ENCODE data around the gene NCKAP5. TPM values are rescaled to one million over a fixed set of nuclear protein-coding genes. Genes with fewer than 3 reads are reported as not detected.

Gene NCKAP5
- total and polyA plus RNA-seq, 9 of the 15 experiments (the other 6 are each of a cell fraction or from before 2014, with no cell fraction given) = not detected

- no peak for TF ChIP-seq TFE3 (CRISPR knock-in tag; IDR thresholded peaks at IDR 0.05)
- no peak for TF ChIP-seq FOXA1 (IDR thresholded peaks at IDR 0.05; ENCODE audit: borderline replicate concordance)
- TF ChIP-seq SIRT6 (IDR thresholded peaks at IDR 0.05; ENCODE audit: low read depth, low read length) = no peak
- no peak for TF ChIP-seq KLF10 (CRISPR knock-in tag; IDR thresholded peaks at IDR 0.05)
- no peak for TF ChIP-seq USF2 (CRISPR knock-in tag; IDR thresholded peaks at IDR 0.05)
- TF ChIP-seq MXD1 (CRISPR knock-in tag; IDR thresholded peaks at IDR 0.05; ENCODE audit: borderline replicate concordance, poor library complexity, severe bottlenecking) = no peak
- TF ChIP-seq NFE2 (IDR thresholded peaks at IDR 0.05; ENCODE audit: low read depth) = no peak
- TF ChIP-seq ZNF583 (CRISPR knock-in tag; IDR thresholded peaks at IDR 0.05) = no peak
- no peak for TF ChIP-seq MED1 (CRISPR knock-in tag; IDR thresholded peaks at IDR 0.05; ENCODE audit: borderline replicate concordance)
Observed at GRCh38 chr2:133456971-133457370, 111.3 kb downstream of the NCKAP5 start (continued).

GRCh38 chr2:133456156-133456555 is 112.1 kb downstream of the NCKAP5 start:
- no peaks in the 10 kb centered on the region for H3K9me1 ChIP-seq (ENCODE audit: control insufficient read depth, insufficient read depth, low read length)
- ATAC-seq (no peak), DNase-seq (ENCODE audit: extremely low read depth in 1 of 4, low spot score in 3 of 4) (no peak), FAIRE-seq (no peak)
- ChIA-PET POLR2A (no interaction called here), CTCF (ENCODE audit: low intra/inter-chr PET ratio) (no interaction called here)
- H3K4me2 ChIP-seq (ENCODE audit: insufficient read depth, low read length) = no peak overlapping the region
- in situ Hi-C loops (cut with MboI) = no loop called here
- intact Hi-C loops (cut with micrococcal nuclease) = no loop called here
- no peaks in the 10 kb centered on the region for H3K9me3 ChIP-seq (replicated peaks; ENCODE audit: control insufficient read depth, insufficient read depth, low read depth, low read length)
- no peak overlapping the region for H3K27ac ChIP-seq (ENCODE audit: extremely low read depth, low read depth, low read length)
- no peaks in the 10 kb centered on the region for H3K79me2 ChIP-seq (ENCODE audit: control insufficient read depth, insufficient read depth, low read length)
- no peaks in the 10 kb centered on the region for H4K20me1 ChIP-seq (replicated peaks; ENCODE audit: control insufficient read depth, insufficient read depth, low read length)
- BruUV-seq (replicated peaks) = no TSS peak
- no peaks in the 10 kb centered on the region for H3K27me3 ChIP-seq (ENCODE audit: control insufficient read depth in 2 of 2, insufficient read depth in 2 of 2, low read length in 2 of 2)
- no peak overlapping the region for H3K4me3 ChIP-seq
- no peak overlapping the region for H3K9ac ChIP-seq (ENCODE audit: insufficient read depth in 1 of 2, low read depth in 2 of 2, low read length in 2 of 2)
- no peak overlapping the region for H2AFZ ChIP-seq (ENCODE audit: low read depth, low read length)
- no peaks in the 10 kb centered on the region for H3K4me1 ChIP-seq (replicated peaks in 1 of 2; ENCODE audit: control insufficient read depth in 2 of 2, insufficient read depth in 2 of 2, low read length in 2 of 2)
- no peaks in the 10 kb centered on the region for H3K36me3 ChIP-seq (ENCODE audit: control insufficient read depth, insufficient read depth, low read length)
- WGBS (ENCODE audit: insufficient coverage, low coverage, missing lambda C conversion rate) = 0% methylated on average over 5 of the region's 5 CpGs
- TF ChIP-seq ZNF280A (IDR thresholded peaks at IDR 0.05; ENCODE audit: low read depth, partially characterized antibody) (no peak), ZNF217 (CRISPR knock-in tag; IDR thresholded peaks at IDR 0.05) (no peak), TFAP4 (CRISPR knock-in tag; IDR thresholded peaks at IDR 0.05; ENCODE audit: borderline replicate concordance) (no peak), ZNF780A (CRISPR knock-in tag; IDR thresholded peaks at IDR 0.05) (no peak), NR0B1 (IDR thresholded peaks at IDR 0.05; ENCODE audit: partially characterized antibody) (no peak), DIDO1 (tag; IDR thresholded peaks at IDR 0.05; ENCODE audit: low read depth) (no peak)

Data from K562 (cell line).